ENCODE data around the gene RPE65. TPM values are rescaled to one million over a fixed set of nuclear protein-coding genes. Genes with fewer than 3 reads are reported as not detected.

The RPE65 gene
- total and polyA plus RNA-seq, 2 experiments from 2014 or later, result not detected

- peak overlapping the region; percentile 39 for H3K4me2 ChIP-seq (ENCODE audit: unreplicated experiment)
- H3K36me3 ChIP-seq (ENCODE audit: low read depth), result no peaks in the 10 kb centered on the region
- no peaks in the 10 kb centered on the region for H4K20me1 ChIP-seq (ENCODE audit: insufficient read depth)
- H3K9me2 ChIP-seq (ENCODE audit: insufficient read depth), result no peaks in the 10 kb centered on the region
- TF ChIP-seq EZH2phosphoT487 (IDR thresholded peaks at IDR 0.05; ENCODE audit: insufficient read depth, low read depth) (no peak), EZH2 (IDR thresholded peaks at IDR 0.05; ENCODE audit: insufficient read depth, poor library complexity, severe bottlenecking) (no peak)
- WGBS, 2 experiments (ENCODE audit: low coverage in 1 of 2, low lambda C conversion rate in 2 of 2, missing lambda C conversion rate in 2 of 2), result 2 to 3% methylated on average over 2 of the region's 2 CpGs
- peaks cover 32% of the 10 kb centered on the region for H3F3A ChIP-seq (ENCODE audit: insufficient read depth)
- H3K9me3 ChIP-seq (ENCODE audit: low read depth), result no peaks in the 10 kb centered on the region
- H3K27me3 ChIP-seq (replicated peaks; ENCODE audit: insufficient read depth), result no peaks in the 10 kb centered on the region
- peaks cover 28% of the 10 kb centered on the region for H3K4me1 ChIP-seq (ENCODE audit: insufficient read depth)
- no peaks in the 10 kb centered on the region for H3K79me2 ChIP-seq (ENCODE audit: insufficient read depth)
- no peak overlapping the region; the same call in 1 of the 2 replicates for H3K9ac ChIP-seq
- no peak overlapping the region for H2AFZ ChIP-seq
- peak; percentile 98 for DNase-seq
- H3K4me3 ChIP-seq, result 0 out of 2 replicates have a peak overlapping the region, but pooled peaks have one; percentile 24
- peak overlapping the region; percentile 79 for H3K27ac ChIP-seq
- in situ Hi-C loops (cut with MboI), result no loop called here
Measured at GRCh38 chr1:68384321-68384813, 65.4 kb downstream of the RPE65 start.

GRCh38 chr1:68383092-68383491, 66.7 kb downstream of the RPE65 start:
- in situ Hi-C loops (cut with MboI), result no loop called here
- H3K36me3 ChIP-seq (ENCODE audit: low read depth), result no peaks in the 10 kb centered on the region
- no peaks in the 10 kb centered on the region for H3K9me2 ChIP-seq (ENCODE audit: insufficient read depth)
- H3K4me2 ChIP-seq (ENCODE audit: unreplicated experiment), result no peak overlapping the region
- H3K4me3 ChIP-seq, result no peak overlapping the region
- peaks cover 39% of the 10 kb centered on the region for H3K4me1 ChIP-seq (ENCODE audit: insufficient read depth)
- H3K9ac ChIP-seq, result no peak overlapping the region
- H2AFZ ChIP-seq, result no peak overlapping the region
- H4K20me1 ChIP-seq (ENCODE audit: insufficient read depth), result no peaks in the 10 kb centered on the region
- 97 to 98% methylated on average over 2 of the region's 2 CpGs for WGBS, 2 experiments (ENCODE audit: low coverage in 1 of 2, low lambda C conversion rate in 2 of 2, missing lambda C conversion rate in 2 of 2)
- no peaks in the 10 kb centered on the region for H3K27me3 ChIP-seq (replicated peaks; ENCODE audit: insufficient read depth)
- no peaks in the 10 kb centered on the region for H3K79me2 ChIP-seq (ENCODE audit: insufficient read depth)
- no peak overlapping the region for H3K27ac ChIP-seq
- TF ChIP-seq EZH2 (IDR thresholded peaks at IDR 0.05; ENCODE audit: insufficient read depth, poor library complexity, severe bottlenecking) (no peak), EZH2phosphoT487 (IDR thresholded peaks at IDR 0.05; ENCODE audit: insufficient read depth, low read depth) (no peak)
- H3F3A ChIP-seq (ENCODE audit: insufficient read depth), result peaks cover 42% of the 10 kb centered on the region
- no peaks in the 10 kb centered on the region for H3K9me3 ChIP-seq (ENCODE audit: low read depth)
- DNase-seq, result no peak

- peaks cover 44% of the 10 kb centered on the region for H3K4me1 ChIP-seq (ENCODE audit: insufficient read depth)
- no peak overlapping the region for H3K4me3 ChIP-seq
- no peaks in the 10 kb centered on the region for H3K36me3 ChIP-seq (ENCODE audit: low read depth)
- H2AFZ ChIP-seq, result no peak overlapping the region
- H3K79me2 ChIP-seq (ENCODE audit: insufficient read depth), result no peaks in the 10 kb centered on the region
- H3K9ac ChIP-seq, result no peak overlapping the region
- H3K27ac ChIP-seq, result no peak overlapping the region
- H3K9me2 ChIP-seq (ENCODE audit: insufficient read depth), result no peaks in the 10 kb centered on the region
- H3K27me3 ChIP-seq (replicated peaks; ENCODE audit: insufficient read depth), result no peaks in the 10 kb centered on the region
- peak; percentile 35 for DNase-seq
- H3K4me2 ChIP-seq (ENCODE audit: unreplicated experiment), result peak overlapping the region; percentile 24
- in situ Hi-C loops (cut with MboI), result no loop called here
- peaks cover 39% of the 10 kb centered on the region for H3F3A ChIP-seq (ENCODE audit: insufficient read depth)
- TF ChIP-seq EZH2phosphoT487 (IDR thresholded peaks at IDR 0.05; ENCODE audit: insufficient read depth, low read depth) (no peak), EZH2 (IDR thresholded peaks at IDR 0.05; ENCODE audit: insufficient read depth, poor library complexity, severe bottlenecking) (no peak)
- H4K20me1 ChIP-seq (ENCODE audit: insufficient read depth), result no peaks in the 10 kb centered on the region
- H3K9me3 ChIP-seq (ENCODE audit: low read depth), result no peaks in the 10 kb centered on the region
Measured at GRCh38 chr1:68379085-68379478, 70.7 kb downstream of the RPE65 start.

Small RNAs within 50 kb of the gene (small RNA-seq; reads per million reads assigned to genes)
- gene AL139413.1 (ENCODE audit: low read depth, low replicate concordance), result not detected

Other genes with a start within 250 kb of the RPE65 start
- 26.7 and 40.8 TPM in 2 replicates for gene WLS, start 217.4 kb downstream of the RPE65 start, total RNA-seq (2014; rRNA removed; shearing (Covaris generic))
- 33.0 and 36.4 TPM in 2 replicates for gene WLS, start 217.4 kb downstream of the RPE65 start, polyA plus RNA-seq (2016; fragmentation: Nextera tagmentation; extraction: Ambion mirVana)
- gene DEPDC1, start 47.1 kb upstream of the RPE65 start, total RNA-seq (2014; rRNA removed; shearing (Covaris generic)), result 9.9 and 14.7 TPM in 2 replicates
- gene DEPDC1, start 47.1 kb upstream of the RPE65 start, polyA plus RNA-seq (2016; fragmentation: Nextera tagmentation; extraction: Ambion mirVana), result 14.5 and 15.3 TPM in 2 replicates